DOHH2 (cell line): Measurements from ENCODE around the gene UBXN6.

ENCODE experiments used
- CTCF ChIP-seq: fragments of 200-600 bp; sonication (generic); IDR thresholded peaks from one replicate; pipeline ENCODE4 v1.5.1; 2014; ENCODE audit warnings: antibody characterized with exemption, mild to moderate bottlenecking, low read depth, low read length; ENCODE audit not compliant: poor library complexity, severe bottlenecking
- EZH2phosphoT487 ChIP-seq: fragments of 200-600 bp; sonication (generic); IDR thresholded peaks from 2 replicates; pipeline ENCODE4 v1.6.1; 2017; ENCODE audit warnings: borderline replicate concordance, mild to moderate bottlenecking, antibody characterized with exemption, low read length, moderate library complexity, mixed read lengths

GRCh38 chr19:4432918-4433506 lies 24.6 kb downstream of the UBXN6 start:
- no peak for TF ChIP-seq CTCF
- no peak for TF ChIP-seq EZH2phosphoT487
